Upper lobe of left lung (tissue), 6 donors: ENCODE data around the gene GP5. TPM values are rescaled to one million over a fixed set of nuclear protein-coding genes. Genes with fewer than 3 reads are reported as not detected.

Source experiments
- ATAC-seq, 2 donors: fragments of 200-7000 bp; cut with Tn5 transposase; one replicate each; pipeline ENCODE4 v1.9.1; 2022; ENCODE audit warnings: mild to moderate bottlenecking in 2 of 2, moderate library complexity in 2 of 2; ENCODE audit not compliant: low FRiP score in 2 of 2
- DNase-seq, 2 donors: peaks; one replicate each; pipeline ENCODE4 v3.0.0-alpha.2; 2019 to 2020
- H3K27ac ChIP-seq, 4 donors: fragments of 200-600 bp; sonication (generic); one replicate each; pipeline ENCODE4 v1.5.1; 2016 to 2019
- H3K27me3 ChIP-seq, 4 donors: fragments of 200-600 bp; sonication (generic); one replicate each; pipeline ENCODE4 v1.5.1; 2017 to 2019
- H3K36me3 ChIP-seq, 4 donors: fragments of 200-600 bp; sonication (generic); one replicate each; pipeline ENCODE4 v1.5.1; 2016 to 2019
- H3K4me1 ChIP-seq, 4 donors: fragments of 200-600 bp; sonication (generic); one replicate each; pipeline ENCODE4 v1.5.1; 2018 to 2019
- H3K4me3 ChIP-seq, 4 donors: fragments of 200-600 bp; sonication (generic); one replicate each; pipeline ENCODE4 v1.5.1; 2017 to 2019; ENCODE audit warnings: mild to moderate bottlenecking in 2 of 4, moderate library complexity in 1 of 4
- H3K9me3 ChIP-seq, 4 donors: fragments of 200-600 bp; sonication (generic); one replicate each; pipeline ENCODE4 v1.5.1; 2018 to 2019
- EP300 ChIP-seq, 4 donors: sonication (generic); formaldehyde crosslinking; IDR thresholded peaks; one replicate each; pipeline ENCODE4 v1.5.1; 2017; ENCODE audit warnings: antibody characterized with exemption in 4 of 4, control low read depth in 2 of 4
- POLR2A ChIP-seq, 4 donors: fragments of 450-650 bp; IDR thresholded peaks; one replicate each; pipeline ENCODE4 v1.5.1; 2016 to 2017; ENCODE audit warnings: antibody characterized with exemption in 4 of 4, mild to moderate bottlenecking in 2 of 4
- POLR2AphosphoS5 ChIP-seq, 2 donors: sonication (generic); formaldehyde crosslinking; IDR thresholded peaks; one replicate each; pipeline ENCODE4 v1.5.1; 2017; ENCODE audit warnings: antibody characterized with exemption in 2 of 2
- WGBS, 2 donors: methylation state at CpG; one replicate each; pipeline ENCODE4 v1.1.5; 2017 to 2018; 5-methylcytosine and 5-hydroxymethylcytosine counted together
- total RNA-seq, 6 donors: library from RNA; depleted of rRNA in 4 of 6; stranded (reverse); fragments of >200 nt in 4 of 6; gene quantifications; one replicate each; pipeline versions ENCODE4 v1.1.0 to v1.2.1, GENCODE V29; 2016 to 2021
- TF ChIP-seq, protein P1 (sequence below), 6 experiments: fragments of 450-650 bp in 4 of 6; fragments of 200-600 bp in 2 of 6; sonication (generic) in 2 of 6; IDR thresholded peaks; one replicate each; pipeline ENCODE4 v1.5.1; 2016 to 2019; ENCODE audit warnings: antibody characterized with exemption in 6 of 6
- donor health status: DM: no; HTN: no; CAD: no; lungs with moderate emphysema.
- donor health status: DM: no; HTN: yes; CAD: no; lungs with severe emphysema.

GP5 gene
- total RNA-seq, 6 donors from 2014 or later, result 0.09 to 1.1 (median 0.20) TPM; not detected in 2

DNA sequence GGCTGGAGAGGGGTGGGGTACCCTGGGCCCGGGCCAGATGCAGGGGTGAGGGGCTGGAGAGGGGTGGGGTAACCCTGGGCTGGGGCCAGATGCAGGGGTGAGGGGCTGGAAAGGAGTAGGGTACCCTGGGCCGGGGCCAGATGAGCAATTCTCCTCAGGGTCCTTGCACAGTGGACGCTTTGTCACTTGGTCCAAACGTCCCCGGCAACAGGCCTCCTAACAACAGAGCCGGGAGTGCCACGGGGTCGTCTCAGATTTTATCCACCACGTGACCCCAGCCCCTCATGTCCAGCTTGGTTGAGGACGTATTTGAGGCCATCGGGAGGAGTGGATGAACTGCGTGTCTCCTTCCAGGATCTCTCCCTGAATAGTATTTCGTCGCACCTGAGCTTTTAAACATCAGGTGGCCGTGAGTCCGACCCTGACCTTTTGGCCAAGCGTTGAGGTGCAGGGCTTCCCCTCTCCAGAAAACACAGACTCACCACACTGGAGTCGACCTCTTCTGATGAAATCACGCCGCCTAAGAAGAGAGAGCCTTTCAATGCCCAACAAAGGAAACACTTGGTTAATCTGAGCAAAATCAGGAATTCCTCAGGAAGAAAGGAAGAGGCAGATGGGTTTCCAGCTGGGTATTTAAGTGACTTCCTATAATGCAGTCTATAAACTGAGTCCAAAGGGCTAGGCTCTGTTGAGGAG lies 16.7 kb downstream of the GP5 start:
- Histone ChIP-seq H3K4me3 (no peak overlapping the region), H3K27ac (no peak overlapping the region), H3K9me3 (no peaks in the 10 kb centered on the region), H3K36me3 (no peaks in the 10 kb centered on the region), H3K4me1 (peaks cover 0 to 5% (median 0%) of the 10 kb centered on the region in 4 donors), H3K27me3 (no peaks in the 10 kb centered on the region)
- ATAC-seq (no peak), DNase-seq (no peak)
- TF ChIP-seq EP300 (IDR thresholded peaks at IDR 0.05) (no peak), POLR2A (IDR thresholded peaks at IDR 0.05) (no peak), POLR2AphosphoS5 (IDR thresholded peaks at IDR 0.05) (no peak)
- TF ChIP-seq, protein P1, sequence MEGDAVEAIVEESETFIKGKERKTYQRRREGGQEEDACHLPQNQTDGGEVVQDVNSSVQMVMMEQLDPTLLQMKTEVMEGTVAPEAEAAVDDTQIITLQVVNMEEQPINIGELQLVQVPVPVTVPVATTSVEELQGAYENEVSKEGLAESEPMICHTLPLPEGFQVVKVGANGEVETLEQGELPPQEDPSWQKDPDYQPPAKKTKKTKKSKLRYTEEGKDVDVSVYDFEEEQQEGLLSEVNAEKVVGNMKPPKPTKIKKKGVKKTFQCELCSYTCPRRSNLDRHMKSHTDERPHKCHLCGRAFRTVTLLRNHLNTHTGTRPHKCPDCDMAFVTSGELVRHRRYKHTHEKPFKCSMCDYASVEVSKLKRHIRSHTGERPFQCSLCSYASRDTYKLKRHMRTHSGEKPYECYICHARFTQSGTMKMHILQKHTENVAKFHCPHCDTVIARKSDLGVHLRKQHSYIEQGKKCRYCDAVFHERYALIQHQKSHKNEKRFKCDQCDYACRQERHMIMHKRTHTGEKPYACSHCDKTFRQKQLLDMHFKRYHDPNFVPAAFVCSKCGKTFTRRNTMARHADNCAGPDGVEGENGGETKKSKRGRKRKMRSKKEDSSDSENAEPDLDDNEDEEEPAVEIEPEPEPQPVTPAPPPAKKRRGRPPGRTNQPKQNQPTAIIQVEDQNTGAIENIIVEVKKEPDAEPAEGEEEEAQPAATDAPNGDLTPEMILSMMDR (IDR thresholded peaks at IDR 0.05), result no peak
- WGBS, 2 donors, result 66 to 81% methylated on average over 11 to 20 of the region's 20 CpGs

DNA sequence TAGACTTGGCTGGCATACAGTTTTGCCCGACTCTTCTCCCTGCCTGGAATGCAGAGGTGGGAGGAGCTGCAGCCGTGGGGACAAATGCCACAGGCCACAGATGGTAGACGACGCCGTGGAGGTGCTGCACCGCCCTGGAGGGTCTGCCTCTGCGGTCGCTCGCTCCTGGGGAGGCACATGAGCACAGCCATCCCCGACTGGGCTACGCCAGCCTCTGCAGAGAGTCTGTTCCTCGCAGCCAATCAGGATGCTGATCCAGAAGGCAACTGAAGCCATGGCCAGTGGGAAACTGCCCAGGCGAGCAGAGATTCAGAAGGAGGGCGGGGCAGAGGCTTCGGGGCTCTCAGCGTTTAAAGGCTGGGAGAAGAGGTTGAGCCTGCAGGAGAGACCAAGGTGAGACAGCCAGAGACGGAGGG lies 17.6 kb downstream of the GP5 start:
- no peak overlapping the region for H3K27ac ChIP-seq
- H3K36me3 ChIP-seq, result no peaks in the 10 kb centered on the region
- peak; percentile 30 to 60 for ATAC-seq
- peak in 1 of 2 donors; percentile 59 for DNase-seq
- peaks cover 0 to 5% (median 0%) of the 10 kb centered on the region in 4 donors for H3K4me1 ChIP-seq
- 50 to 55% methylated on average over 9 to 17 of the region's 17 CpGs for WGBS, 2 donors
- H3K27me3 ChIP-seq, result no peaks in the 10 kb centered on the region
- TF ChIP-seq POLR2A (IDR thresholded peaks at IDR 0.05) (no peak), EP300 (IDR thresholded peaks at IDR 0.05) (no peak), POLR2AphosphoS5 (IDR thresholded peaks at IDR 0.05) (no peak)
- TF ChIP-seq, protein P1 (IDR thresholded peaks at IDR 0.05), result no peak
- H3K9me3 ChIP-seq, result no peaks in the 10 kb centered on the region
- no peak overlapping the region for H3K4me3 ChIP-seq

DNA sequence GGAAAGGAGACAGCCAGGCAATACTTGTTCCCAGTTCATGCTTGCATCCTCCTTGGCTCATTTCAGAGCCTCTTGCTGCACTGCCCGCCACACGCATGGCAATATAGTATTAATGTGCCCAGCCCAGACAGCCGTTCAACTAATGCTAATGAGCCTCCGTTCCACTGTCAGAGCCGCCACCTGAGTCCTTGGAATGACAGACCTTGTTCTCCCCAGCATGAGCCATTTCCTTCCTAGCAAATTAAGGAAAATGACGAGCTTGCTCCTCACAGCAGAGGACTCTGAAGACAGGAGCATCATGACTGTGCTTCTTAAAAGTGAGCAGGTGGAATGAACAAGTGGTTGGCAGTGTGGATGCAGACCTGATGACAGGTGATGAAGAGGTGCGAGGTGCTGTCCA lies 18.7 kb downstream of the GP5 start:
- H3K27me3 ChIP-seq, result no peaks in the 10 kb centered on the region
- H3K27ac ChIP-seq, result no peak overlapping the region
- TF ChIP-seq POLR2AphosphoS5 (IDR thresholded peaks at IDR 0.05), result no peak
- TF ChIP-seq, protein P1 (IDR thresholded peaks at IDR 0.05), result no peak
- TF ChIP-seq EP300 (IDR thresholded peaks at IDR 0.05), result no peak
- TF ChIP-seq POLR2A (IDR thresholded peaks at IDR 0.05), result no peak

DNA sequence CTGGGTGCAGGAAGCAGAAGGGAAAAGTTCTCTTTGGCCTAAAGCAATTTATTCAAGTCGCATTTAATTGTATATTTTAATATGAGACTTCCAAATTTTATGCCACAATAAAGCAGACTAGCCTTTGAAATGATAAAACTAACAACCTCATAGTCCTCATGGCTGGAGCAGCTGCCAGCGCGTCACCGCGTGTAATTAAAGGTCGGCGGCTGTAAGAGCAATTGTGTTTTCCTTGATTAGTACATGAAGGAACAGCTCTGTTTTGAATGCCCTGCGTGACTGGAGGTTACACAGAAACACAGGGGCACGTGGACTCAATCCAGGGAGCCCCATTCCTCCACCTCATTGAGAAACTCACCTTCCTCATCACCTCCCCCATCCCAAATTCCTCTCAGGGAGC lies 19.4 kb downstream of the GP5 start:
- H3K9me3 ChIP-seq, result no peaks in the 10 kb centered on the region
- ATAC-seq (no peak), DNase-seq (no peak)
- H3K36me3 ChIP-seq, result no peaks in the 10 kb centered on the region
- no peak overlapping the region for H3K4me3 ChIP-seq
- H3K27ac ChIP-seq, result no peak overlapping the region
- TF ChIP-seq, protein P1 (IDR thresholded peaks at IDR 0.05), result no peak
- TF ChIP-seq EP300 (IDR thresholded peaks at IDR 0.05) (no peak), POLR2A (IDR thresholded peaks at IDR 0.05) (no peak), POLR2AphosphoS5 (IDR thresholded peaks at IDR 0.05) (no peak)
- 79 to 87% methylated on average over 9 of the region's 9 CpGs for WGBS, 2 donors
- no peaks in the 10 kb centered on the region for H3K27me3 ChIP-seq
- peaks cover 0 to 5% (median 0%) of the 10 kb centered on the region in 4 donors for H3K4me1 ChIP-seq

More for the DNA sequence above, 18.7 kb downstream of the GP5 start:
- Histone ChIP-seq H3K9me3 (no peaks in the 10 kb centered on the region), H3K4me3 (no peak overlapping the region), H3K4me1 (peaks cover 0 to 5% (median 0%) of the 10 kb centered on the region in 4 donors), H3K36me3 (no peaks in the 10 kb centered on the region)
- DNase-seq (no peak), ATAC-seq (no peak)
- 84 to 85% methylated on average over 7 of the region's 7 CpGs for WGBS, 2 donors

DNA sequence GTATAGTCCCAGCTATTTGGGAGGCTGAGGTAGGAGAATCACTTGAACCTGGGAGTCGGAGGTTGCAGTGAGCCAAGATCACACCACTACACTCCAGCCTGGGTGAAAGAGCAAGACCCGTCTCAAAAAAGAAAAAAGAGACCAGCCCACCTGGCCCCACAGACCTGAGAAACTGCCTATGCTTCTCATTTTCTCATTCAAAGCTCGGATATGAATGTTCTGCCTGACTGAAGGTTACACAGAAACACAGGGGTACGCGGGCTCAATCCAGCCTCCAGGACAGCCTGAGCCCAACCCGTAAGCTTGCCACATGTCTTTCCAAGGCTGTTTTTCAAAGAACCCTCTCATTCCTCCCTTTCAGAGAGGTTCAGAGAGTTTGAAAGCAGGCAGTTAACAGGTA lies 19.8 kb downstream of the GP5 start:
- H3K4me3 ChIP-seq, result no peak overlapping the region
- TF ChIP-seq EP300 (IDR thresholded peaks at IDR 0.05) (no peak), POLR2A (IDR thresholded peaks at IDR 0.05) (no peak), POLR2AphosphoS5 (IDR thresholded peaks at IDR 0.05) (no peak)
- TF ChIP-seq, protein P1 (IDR thresholded peaks at IDR 0.05), result no peak
- peaks cover 0 to 5% (median 0%) of the 10 kb centered on the region in 4 donors for H3K4me1 ChIP-seq
- ATAC-seq (no peak), DNase-seq (no peak)
- no peaks in the 10 kb centered on the region for H3K27me3 ChIP-seq
- H3K27ac ChIP-seq, result no peak overlapping the region
- WGBS, 2 donors, result 86 to 92% methylated on average over 6 of the region's 6 CpGs
- H3K9me3 ChIP-seq, result no peaks in the 10 kb centered on the region
- H3K36me3 ChIP-seq, result no peaks in the 10 kb centered on the region
